ENCODE measurements around the gene DNAJC3.

GRCh38 chr13:95728957-95729356 is 52.0 kb downstream of the DNAJC3 start:
- TF ChIP-seq EZH2phosphoT487 (IDR thresholded peaks at IDR 0.05; ENCODE audit: low read depth, severe bottlenecking, unreplicated experiment) (no peak), CTCF (IDR thresholded peaks at IDR 0.05; ENCODE audit: poor library complexity) (no peak), EZH2 (IDR thresholded peaks at IDR 0.05; ENCODE audit: borderline replicate concordance) (no peak)
